Measurements from ENCODE around the gene CASP8.
"Not testable (repeated sequence)": the region's sequence is repeated elsewhere in the genome, so short reads cannot be mapped to it uniquely, and the experiment has no call there.

CASP8 gene

GRCh38 chr2:201275990-201276389, 15.7 kb downstream of the CASP8 start:
- TF ChIP-seq FOXA1 (IDR thresholded peaks at IDR 0.05), result no peak
- TF ChIP-seq ZNF384 (IDR thresholded peaks at IDR 0.05), result no peak
- TF ChIP-seq FOXK2 (IDR thresholded peaks at IDR 0.05), result no peak
- TF ChIP-seq ELF4 (IDR thresholded peaks at IDR 0.05), result no peak
- TF ChIP-seq CTBP1 (IDR thresholded peaks at IDR 0.05; ENCODE audit: borderline replicate concordance), result no peak
- TF ChIP-seq ARNT (IDR thresholded peaks at IDR 0.05), result no peak
- TF ChIP-seq L3MBTL2 (conservative IDR thresholded peaks at IDR 0.05), result no peak
- no peak for TF ChIP-seq FOXM1 (IDR thresholded peaks at IDR 0.05; ENCODE audit: borderline replicate concordance)
- TF ChIP-seq TARDBP (IDR thresholded peaks at IDR 0.05), result no peak
- TF ChIP-seq HDGF (IDR thresholded peaks at IDR 0.05; ENCODE audit: borderline replicate concordance), result no peak
- TF ChIP-seq SUZ12 (IDR thresholded peaks at IDR 0.05), result no peak
- no peak for TF ChIP-seq PKNOX1 (IDR thresholded peaks at IDR 0.05)

GRCh38 chr2:201276511-201276910, 16.2 kb downstream of the CASP8 start:
- ChIA-PET CTCF (no interaction called here), POLR2A (no interaction called here)
- TF ChIP-seq FOXA1 (IDR thresholded peaks at IDR 0.05), result no peak
- TF ChIP-seq ELF4 (IDR thresholded peaks at IDR 0.05), result no peak
- TF ChIP-seq ARNT (IDR thresholded peaks at IDR 0.05), result no peak
- no peak for TF ChIP-seq NFRKB (IDR thresholded peaks at IDR 0.05)
- TF ChIP-seq L3MBTL2 (conservative IDR thresholded peaks at IDR 0.05), result no peak
- DNase-seq (ENCODE audit: extremely low spot score), result no peak

More at GRCh38 chr2:201275990-201276389, 15.7 kb downstream of the CASP8 start:
- CTCF ChIA-PET, result no interaction called here
- DNase-seq (ENCODE audit: extremely low spot score), result peak; percentile 18
- POLR2A ChIA-PET, result no interaction called here

GRCh38 chr2:201279079-201279478, 18.7 kb downstream of the CASP8 start:
- ChIA-PET POLR2A (no interaction called here), CTCF (no interaction called here)
- DNase-seq (ENCODE audit: extremely low spot score), result no peak
- no peak for TF ChIP-seq FOXM1 (IDR thresholded peaks at IDR 0.05; ENCODE audit: borderline replicate concordance)

GRCh38 chr2:201280191-201281040, 20.1 kb downstream of the CASP8 start:
- POLR2A ChIA-PET, result no interaction called here
- CTCF ChIA-PET, result no interaction called here
- TF ChIP-seq TARDBP (IDR thresholded peaks at IDR 0.05), result no peak
- no peak for TF ChIP-seq SP1 (IDR thresholded peaks at IDR 0.05)
- no peak for TF ChIP-seq ELF4 (IDR thresholded peaks at IDR 0.05)
- no peak for TF ChIP-seq FOXA1 (IDR thresholded peaks at IDR 0.05)
- no peak for TF ChIP-seq CTBP1 (IDR thresholded peaks at IDR 0.05; ENCODE audit: borderline replicate concordance)
- TF ChIP-seq NFRKB (IDR thresholded peaks at IDR 0.05), result no peak
- no peak for TF ChIP-seq LEF1 (IDR thresholded peaks at IDR 0.05; ENCODE audit: borderline replicate concordance)
- no peak for TF ChIP-seq BHLHE40 (IDR thresholded peaks at IDR 0.05; ENCODE audit: borderline replicate concordance)
- no peak for TF ChIP-seq SUZ12 (IDR thresholded peaks at IDR 0.05)
- TF ChIP-seq FOXK2 (IDR thresholded peaks at IDR 0.05), result no peak
- no peak for TF ChIP-seq PKNOX1 (IDR thresholded peaks at IDR 0.05)
- TF ChIP-seq ZNF384 (IDR thresholded peaks at IDR 0.05), result no peak
- no peak for TF ChIP-seq L3MBTL2 (conservative IDR thresholded peaks at IDR 0.05)
- TF ChIP-seq FOXM1 (IDR thresholded peaks at IDR 0.05; ENCODE audit: borderline replicate concordance), result no peak
- no peak for TF ChIP-seq HDGF (IDR thresholded peaks at IDR 0.05; ENCODE audit: borderline replicate concordance)
- no peak for TF ChIP-seq ARNT (IDR thresholded peaks at IDR 0.05)
- no peak for DNase-seq (ENCODE audit: extremely low spot score)

GRCh38 chr2:201285499-201285898, 25.2 kb downstream of the CASP8 start:
- ChIA-PET POLR2A (no interaction called here), CTCF (interaction anchor here (1.0 kb wide), 1 partner anchor 27 kb away, joined by 3 read pairs; no protein-coding TSS in a partner anchor)
- DNase-seq (ENCODE audit: extremely low spot score), result no peak
- no peak for TF ChIP-seq FOXM1 (IDR thresholded peaks at IDR 0.05; ENCODE audit: borderline replicate concordance)
- no peak for TF ChIP-seq FOXK2 (IDR thresholded peaks at IDR 0.05)
- TF ChIP-seq CTBP1 (IDR thresholded peaks at IDR 0.05; ENCODE audit: borderline replicate concordance), result no peak
- no peak for TF ChIP-seq ZNF384 (IDR thresholded peaks at IDR 0.05)
- no peak for TF ChIP-seq SP1 (IDR thresholded peaks at IDR 0.05)
- TF ChIP-seq NFRKB (IDR thresholded peaks at IDR 0.05), result no peak
- no peak for TF ChIP-seq TARDBP (IDR thresholded peaks at IDR 0.05)

GRCh38 chr2:201290457-201291148, 30.3 kb downstream of the CASP8 start:
- POLR2A ChIA-PET; CTCF ChIA-PET; DNase-seq (ENCODE audit: extremely low spot score): not testable (repeated sequence)

GRCh38 chr2:201298462-201299052, 38.2 kb downstream of the CASP8 start:
- CTCF ChIA-PET, result no interaction called here

GRCh38 chr2:201299929-201300328, 39.6 kb downstream of the CASP8 start:
- CTCF ChIA-PET; DNase-seq (ENCODE audit: extremely low spot score); POLR2A ChIA-PET: not testable (repeated sequence)

More at GRCh38 chr2:201298462-201299052, 38.2 kb downstream of the CASP8 start:
- TF ChIP-seq ARNT (IDR thresholded peaks at IDR 0.05) (no peak), SUZ12 (IDR thresholded peaks at IDR 0.05) (no peak), SP1 (IDR thresholded peaks at IDR 0.05) (no peak), FOXM1 (IDR thresholded peaks at IDR 0.05; ENCODE audit: borderline replicate concordance) (no peak), NFRKB (IDR thresholded peaks at IDR 0.05) (no peak), FOXK2 (IDR thresholded peaks at IDR 0.05) (no peak), ZNF384 (IDR thresholded peaks at IDR 0.05) (no peak), TARDBP (IDR thresholded peaks at IDR 0.05) (no peak), HDGF (IDR thresholded peaks at IDR 0.05; ENCODE audit: borderline replicate concordance) (no peak)
- POLR2A ChIA-PET, result interaction anchor here (0.5 kb wide), 1 partner anchor 36 kb away, joined by 4 read pairs; no protein-coding TSS in a partner anchor
- no peak for DNase-seq (ENCODE audit: extremely low spot score)

All from HEK293T (cell line).